Colonic mucosa (tissue), 4 donors: ENCODE results near the gene RHOBTB1. TPM values are rescaled to one million over a fixed set of nuclear protein-coding genes. Genes with fewer than 3 reads are reported as not detected.

Experiments
- DNase-seq: peaks from one replicate; pipeline ENCODE4 v3.0.0-alpha.2; 2020
- H3K27ac ChIP-seq: fragments of 200-600 bp; one replicate; pipeline ENCODE4 v1.8.0; 2021
- H3K27me3 ChIP-seq: fragments of 200-600 bp; one replicate; pipeline ENCODE4 v1.8.0; 2021
- H3K36me3 ChIP-seq: fragments of 200-600 bp; one replicate; pipeline ENCODE4 v1.8.0; 2021
- H3K4me1 ChIP-seq: fragments of 200-600 bp; one replicate; pipeline ENCODE4 v1.8.0; 2021; ENCODE audit warnings: mild to moderate bottlenecking
- H3K4me3 ChIP-seq: fragments of 200-600 bp; one replicate; pipeline ENCODE4 v1.8.0; 2021
- H3K9ac ChIP-seq, 2 donors: one replicate each; pipeline ENCODE4 v1.7.0; 2013; ENCODE audit warnings: control low read depth in 2 of 2, low read depth in 2 of 2, low read length in 2 of 2
- H3K9me3 ChIP-seq: fragments of 200-600 bp; one replicate; pipeline ENCODE4 v1.8.0; 2021
- intact Hi-C: fragments of 100-400 bp; cut with DNase I; formaldehyde crosslinking; loops from one replicate; pipeline ENCODE4 v1.14.1; 2022
- total RNA-seq, 2 donors: library from RNA; stranded (reverse); fragmentation: NEBNext Ultra II Directional in 1 of 2; extraction: Animal tissue kit (Norgen Biotek cat#: 25700) in 1 of 2; gene quantifications; one replicate each; pipeline ENCODE4 v1.2.1, GENCODE V29; 2021
- TF ChIP-seq, protein P1 (sequence below): fragments of 200-600 bp; IDR thresholded peaks from one replicate; pipeline ENCODE4 v1.8.0; 2022; ENCODE audit warnings: antibody characterized with exemption, mild to moderate bottlenecking
- donor health status: healthy.
- donor health status: DM: no; HTN: no; CAD: no.
- donor health status: DM: no; HTN: no; CAD: no.

Gene RHOBTB1
- total RNA-seq, 2 donors from 2014 or later: 2.5 to 4.9 TPM

GRCh38 chr10:60952846-60953220, 8.8 kb upstream of the RHOBTB1 start:
- Histone ChIP-seq H3K27ac (peak overlapping the region; percentile 42), H3K9me3 (no peaks in the 10 kb centered on the region), H3K4me1 (peaks cover 4% of the 10 kb centered on the region), H3K4me3 (no peak overlapping the region), H3K36me3 (no peaks in the 10 kb centered on the region), H3K9ac (no peak overlapping the region), H3K27me3 (no peaks in the 10 kb centered on the region)
- intact Hi-C loops: no loop called here
- TF ChIP-seq, protein P1, sequence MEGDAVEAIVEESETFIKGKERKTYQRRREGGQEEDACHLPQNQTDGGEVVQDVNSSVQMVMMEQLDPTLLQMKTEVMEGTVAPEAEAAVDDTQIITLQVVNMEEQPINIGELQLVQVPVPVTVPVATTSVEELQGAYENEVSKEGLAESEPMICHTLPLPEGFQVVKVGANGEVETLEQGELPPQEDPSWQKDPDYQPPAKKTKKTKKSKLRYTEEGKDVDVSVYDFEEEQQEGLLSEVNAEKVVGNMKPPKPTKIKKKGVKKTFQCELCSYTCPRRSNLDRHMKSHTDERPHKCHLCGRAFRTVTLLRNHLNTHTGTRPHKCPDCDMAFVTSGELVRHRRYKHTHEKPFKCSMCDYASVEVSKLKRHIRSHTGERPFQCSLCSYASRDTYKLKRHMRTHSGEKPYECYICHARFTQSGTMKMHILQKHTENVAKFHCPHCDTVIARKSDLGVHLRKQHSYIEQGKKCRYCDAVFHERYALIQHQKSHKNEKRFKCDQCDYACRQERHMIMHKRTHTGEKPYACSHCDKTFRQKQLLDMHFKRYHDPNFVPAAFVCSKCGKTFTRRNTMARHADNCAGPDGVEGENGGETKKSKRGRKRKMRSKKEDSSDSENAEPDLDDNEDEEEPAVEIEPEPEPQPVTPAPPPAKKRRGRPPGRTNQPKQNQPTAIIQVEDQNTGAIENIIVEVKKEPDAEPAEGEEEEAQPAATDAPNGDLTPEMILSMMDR: no peak
- no peak for DNase-seq

DNA sequence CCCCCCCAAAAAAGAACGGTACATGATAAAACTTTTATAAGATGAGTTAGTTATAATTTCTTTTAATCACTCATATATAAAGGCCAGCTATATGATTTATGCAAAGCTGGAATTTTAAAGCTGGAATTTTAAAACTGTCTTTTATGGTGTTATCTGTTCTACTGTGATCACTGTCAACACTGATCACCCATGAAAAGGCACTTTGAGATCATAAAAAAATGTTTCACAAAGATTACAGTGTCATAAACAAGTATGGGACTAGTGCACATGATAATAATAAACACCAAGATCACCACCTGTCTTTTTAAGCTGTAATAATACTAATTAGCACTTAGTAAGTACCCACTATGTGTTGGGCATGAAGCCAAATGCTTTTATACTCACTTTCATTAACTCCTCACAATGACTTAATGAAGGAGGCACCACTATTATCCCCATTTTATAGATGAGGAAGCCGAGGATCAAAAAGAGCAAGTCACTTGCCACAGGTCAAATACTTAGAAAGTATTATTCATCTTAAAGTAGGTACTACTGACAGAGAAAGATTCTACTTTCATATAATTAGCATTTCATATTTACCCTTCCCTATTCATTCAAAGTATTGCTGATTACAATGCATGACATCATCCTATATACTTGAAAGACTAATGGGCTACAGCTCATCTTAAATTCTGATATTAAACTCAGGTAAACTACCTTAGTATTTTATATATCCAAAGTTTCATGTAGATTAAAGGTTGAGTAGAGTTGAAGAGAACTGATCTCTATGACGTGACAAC, 8.3 kb upstream of the RHOBTB1 start:
- no peaks in the 10 kb centered on the region for H3K9me3 ChIP-seq
- peak overlapping the region; percentile 42 for H3K27ac ChIP-seq
- peaks cover 4% of the 10 kb centered on the region for H3K4me1 ChIP-seq
- TF ChIP-seq, protein P1: no peak
- H3K27me3 ChIP-seq: no peaks in the 10 kb centered on the region
- no peak overlapping the region for H3K9ac ChIP-seq
- no peak overlapping the region for H3K4me3 ChIP-seq
- H3K36me3 ChIP-seq: no peaks in the 10 kb centered on the region
- DNase-seq: no peak
- intact Hi-C loops: no loop called here

- Histone ChIP-seq H3K27me3 (no peaks in the 10 kb centered on the region), H3K36me3 (no peaks in the 10 kb centered on the region), H3K9ac (no peak overlapping the region), H3K9me3 (no peaks in the 10 kb centered on the region), H3K4me3 (no peak overlapping the region), H3K4me1 (peaks cover 4% of the 10 kb centered on the region), H3K27ac (no peak overlapping the region)
- no peak for DNase-seq
- TF ChIP-seq, protein P1: no peak
- intact Hi-C loops: no loop called here
Observed at GRCh38 chr10:60951272-60951724, 7.3 kb upstream of the RHOBTB1 start.

DNA sequence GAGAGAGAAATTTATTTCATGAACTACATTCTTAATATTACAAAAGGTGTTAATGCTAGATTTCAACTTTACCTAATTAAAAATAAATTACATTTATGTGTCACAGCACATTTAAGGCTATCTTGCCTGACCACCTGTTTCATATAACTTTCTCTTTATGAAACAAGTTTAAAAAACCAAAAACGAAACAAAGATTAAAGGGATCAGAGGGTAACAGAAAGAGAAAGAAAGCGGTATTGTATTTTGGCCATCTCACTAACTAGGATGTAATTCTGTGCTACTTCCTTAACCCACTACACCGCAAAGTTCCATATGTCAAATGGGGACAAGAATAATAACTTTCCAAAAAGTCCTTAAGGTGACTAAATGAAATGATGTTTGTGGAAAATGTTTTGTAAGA, 6.3 kb upstream of the RHOBTB1 start:
- no peaks in the 10 kb centered on the region for H3K9me3 ChIP-seq
- no peak overlapping the region for H3K27ac ChIP-seq
- H3K4me3 ChIP-seq: no peak overlapping the region
- intact Hi-C loops: no loop called here
- no peak for DNase-seq
- peaks cover 4% of the 10 kb centered on the region for H3K4me1 ChIP-seq
- H3K36me3 ChIP-seq: no peaks in the 10 kb centered on the region
- TF ChIP-seq, protein P1: no peak
- no peaks in the 10 kb centered on the region for H3K27me3 ChIP-seq
- H3K9ac ChIP-seq: no peak overlapping the region

GRCh38 chr10:60948851-60949250, 4.9 kb upstream of the RHOBTB1 start:
- H3K36me3 ChIP-seq: no peaks in the 10 kb centered on the region
- intact Hi-C loops: no loop called here
- TF ChIP-seq, protein P1: no peak
- H3K9me3 ChIP-seq: no peaks in the 10 kb centered on the region
- H3K4me3 ChIP-seq: no peak overlapping the region
- H3K27me3 ChIP-seq: no peaks in the 10 kb centered on the region
- H3K9ac ChIP-seq: no peak overlapping the region
- H3K4me1 ChIP-seq: peaks cover 4% of the 10 kb centered on the region
- H3K27ac ChIP-seq: no peak overlapping the region
- no peak for DNase-seq
